Effector memory CD4-positive, alpha-beta T cell (primary cell): ENCODE measurements around the gene APPBP2.
"Not testable (repeated sequence)": the region's sequence is repeated elsewhere in the genome, so short reads cannot be mapped to it uniquely, and the experiment has no call there.

Source experiments
- DNase-seq, 3 donors: peaks; one replicate each; pipeline ENCODE4 v3.0.0-alpha.2; 2020
- H3K27ac ChIP-seq: 2 replicates; pipeline ENCODE4 v1.7.0; 2013; ENCODE audit warnings: mild to moderate bottlenecking, low read length, moderate library complexity; ENCODE audit not compliant: insufficient read depth, poor library complexity, severe bottlenecking
- H3K27me3 ChIP-seq: replicated peaks from 2 replicates; pipeline ENCODE4 v1.7.0; 2013; ENCODE audit warnings: mild to moderate bottlenecking, low read length; ENCODE audit not compliant: insufficient read depth, control insufficient read depth, poor library complexity, severe bottlenecking
- H3K36me3 ChIP-seq: 2 replicates; pipeline ENCODE4 v1.7.0; 2013; ENCODE audit warnings: mild to moderate bottlenecking, low read length, moderate library complexity; ENCODE audit not compliant: control insufficient read depth, insufficient read depth
- H3K4me1 ChIP-seq: 2 replicates; pipeline ENCODE4 v1.7.0; 2013; ENCODE audit warnings: low read length, mild to moderate bottlenecking; ENCODE audit not compliant: control insufficient read depth, insufficient read depth, poor library complexity, severe bottlenecking
- H3K4me3 ChIP-seq: 2 replicates; pipeline ENCODE4 v1.7.0; 2013; ENCODE audit warnings: low read length, low read depth, mild to moderate bottlenecking; ENCODE audit not compliant: insufficient read depth, poor library complexity, severe bottlenecking
- H3K9me3 ChIP-seq: 2 replicates; pipeline ENCODE4 v1.7.0; 2013; ENCODE audit warnings: mild to moderate bottlenecking, low read length, moderate library complexity; ENCODE audit not compliant: control insufficient read depth

Gene APPBP2

DNA sequence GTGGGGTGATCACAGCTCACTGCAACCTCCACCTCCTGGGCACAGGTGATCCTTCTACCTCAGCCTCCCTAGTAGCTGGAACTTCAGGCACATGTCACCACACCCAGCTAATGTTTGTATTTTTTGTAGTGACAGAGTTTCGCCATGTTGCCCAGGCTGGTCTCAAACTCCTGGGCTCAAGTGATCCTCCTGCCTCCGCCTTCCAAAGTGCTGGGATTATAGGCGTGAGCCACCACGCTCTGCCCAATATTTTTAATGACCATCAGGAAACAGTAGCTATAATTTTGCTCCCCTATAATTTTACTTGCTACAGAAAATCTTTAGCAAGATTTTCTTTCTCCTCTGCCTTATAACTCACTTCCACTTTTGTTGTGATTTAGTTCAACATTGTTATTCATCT is 29.7 kb upstream of the APPBP2 start:
- H3K9me3 ChIP-seq = peaks cover 5% of the 10 kb centered on the region
- no peak overlapping the region for H3K27ac ChIP-seq
- DNase-seq = no peak
- H3K36me3 ChIP-seq = no peaks in the 10 kb centered on the region
- H3K27me3 ChIP-seq = peaks cover 2% of the 10 kb centered on the region
- no peak overlapping the region for H3K4me3 ChIP-seq
- no peaks in the 10 kb centered on the region for H3K4me1 ChIP-seq

- no peaks in the 10 kb centered on the region for H3K36me3 ChIP-seq
- peaks cover 2% of the 10 kb centered on the region for H3K27me3 ChIP-seq
- no peak for DNase-seq
- no peak overlapping the region for H3K27ac ChIP-seq
- no peak overlapping the region for H3K4me3 ChIP-seq
- no peaks in the 10 kb centered on the region for H3K4me1 ChIP-seq
- H3K9me3 ChIP-seq = peaks cover 5% of the 10 kb centered on the region
These were observed 28.3 kb upstream of the APPBP2 start for GRCh38 chr17:60554377-60554788.

DNA sequence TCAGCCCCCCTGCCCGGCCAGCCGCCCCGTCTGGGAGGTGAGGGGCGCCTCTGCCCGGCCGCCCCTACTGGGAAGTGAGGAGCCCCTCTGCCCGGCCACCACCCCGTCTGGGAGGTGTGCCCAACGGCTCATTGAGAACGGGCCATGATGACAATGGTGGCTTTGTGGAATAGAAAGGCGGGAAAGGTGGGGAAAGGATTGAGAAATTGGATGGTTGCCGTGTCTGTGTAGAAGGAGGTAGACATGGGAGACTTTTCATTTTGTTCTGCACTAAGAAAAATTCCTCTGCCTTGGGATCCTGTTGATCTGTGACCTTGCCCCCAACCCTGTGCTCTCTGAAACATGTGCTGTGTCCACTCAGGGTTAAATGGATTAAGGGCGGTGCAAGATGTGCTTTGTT is 26.2 kb upstream of the APPBP2 start:
- H3K9me3 ChIP-seq, H3K27ac ChIP-seq, DNase-seq, H3K27me3 ChIP-seq, H3K36me3 ChIP-seq, H3K4me3 ChIP-seq, H3K4me1 ChIP-seq: not testable (repeated sequence)

- Histone ChIP-seq H3K4me3 (no peak overlapping the region), H3K36me3 (no peaks in the 10 kb centered on the region), H3K27me3 (no peaks in the 10 kb centered on the region), H3K9me3 (no peaks in the 10 kb centered on the region), H3K4me1 (no peaks in the 10 kb centered on the region), H3K27ac (no peak overlapping the region)
- no peak for DNase-seq
These were observed 22.9 kb upstream of the APPBP2 start for GRCh38 chr17:60548990-60549389.

- Histone ChIP-seq H3K9me3 (no peaks in the 10 kb centered on the region), H3K4me3 (no peak overlapping the region), H3K36me3 (no peaks in the 10 kb centered on the region), H3K27me3 (no peaks in the 10 kb centered on the region), H3K27ac (no peak overlapping the region), H3K4me1 (no peaks in the 10 kb centered on the region)
- no peak for DNase-seq
These were observed 19.6 kb upstream of the APPBP2 start for GRCh38 chr17:60545465-60546191.

DNA sequence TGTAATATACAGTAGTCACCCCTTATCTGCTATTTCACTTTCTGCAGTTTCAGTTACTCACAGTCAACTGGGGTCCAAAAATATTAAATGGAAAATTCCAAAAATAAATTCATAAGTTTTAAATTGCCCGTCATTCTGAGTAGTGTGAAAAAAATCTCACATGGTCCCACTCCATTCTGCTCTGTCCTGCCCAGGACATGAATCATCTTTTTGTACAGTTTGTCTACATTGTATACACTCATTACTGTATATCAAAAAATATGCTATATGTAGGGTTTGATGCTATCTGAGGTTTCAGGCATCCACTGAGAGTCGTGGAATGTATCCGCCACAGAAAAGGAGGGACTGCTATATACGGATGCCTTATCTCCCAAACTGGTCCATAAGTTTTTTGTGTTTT is 16.0 kb upstream of the APPBP2 start:
- Histone ChIP-seq H3K27ac (no peak overlapping the region), H3K4me3 (no peak overlapping the region), H3K4me1 (no peaks in the 10 kb centered on the region), H3K27me3 (no peaks in the 10 kb centered on the region), H3K9me3 (no peaks in the 10 kb centered on the region), H3K36me3 (no peaks in the 10 kb centered on the region)
- no peak for DNase-seq

DNA sequence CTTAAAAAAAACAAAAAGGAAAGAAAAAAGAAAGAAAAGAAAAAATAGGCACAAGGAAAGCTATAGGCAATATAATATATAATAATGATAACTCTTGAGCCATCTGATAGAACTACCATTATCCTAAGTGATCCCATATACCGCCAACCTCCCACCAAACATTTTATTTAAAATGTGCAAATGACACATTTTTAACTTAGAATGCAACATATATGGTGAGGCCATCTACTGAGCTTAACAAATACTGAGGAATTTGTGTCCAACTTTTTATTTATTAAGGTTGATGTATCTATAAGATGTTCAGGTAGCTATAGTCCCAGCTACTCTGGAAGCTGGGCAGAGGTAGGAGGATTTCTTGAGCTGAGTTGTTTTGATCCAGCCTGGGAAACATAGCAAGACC is 14.4 kb upstream of the APPBP2 start:
- Histone ChIP-seq H3K4me3 (no peak overlapping the region), H3K27me3 (no peaks in the 10 kb centered on the region), H3K9me3 (no peaks in the 10 kb centered on the region), H3K36me3 (no peaks in the 10 kb centered on the region), H3K4me1 (no peaks in the 10 kb centered on the region), H3K27ac (no peak overlapping the region)
- no peak for DNase-seq

- H3K4me3 ChIP-seq = no peak overlapping the region
- H3K27me3 ChIP-seq = no peaks in the 10 kb centered on the region
- no peak for DNase-seq
- H3K4me1 ChIP-seq = no peaks in the 10 kb centered on the region
- H3K27ac ChIP-seq = no peak overlapping the region
- no peaks in the 10 kb centered on the region for H3K9me3 ChIP-seq
- no peaks in the 10 kb centered on the region for H3K36me3 ChIP-seq
These were observed 13.8 kb upstream of the APPBP2 start for GRCh38 chr17:60539807-60540206.

- Histone ChIP-seq H3K27me3 (no peaks in the 10 kb centered on the region), H3K27ac (no peak overlapping the region), H3K4me3 (no peak overlapping the region), H3K36me3 (no peaks in the 10 kb centered on the region), H3K4me1 (no peaks in the 10 kb centered on the region), H3K9me3 (no peaks in the 10 kb centered on the region)
- DNase-seq = no peak
These were observed 12.7 kb upstream of the APPBP2 start for GRCh38 chr17:60538726-60539125.

- no peaks in the 10 kb centered on the region for H3K9me3 ChIP-seq
- no peaks in the 10 kb centered on the region for H3K36me3 ChIP-seq
- no peak overlapping the region for H3K4me3 ChIP-seq
- no peaks in the 10 kb centered on the region for H3K4me1 ChIP-seq
- DNase-seq = no peak
- no peak overlapping the region for H3K27ac ChIP-seq
- no peaks in the 10 kb centered on the region for H3K27me3 ChIP-seq
These were observed 9.6 kb upstream of the APPBP2 start for GRCh38 chr17:60535382-60536279.
